DND-41 (cell line): ENCODE measurements around the gene SEC61A1.

Experiments used
- ATAC-seq: fragments of 200-7000 bp; cut with Tn5 transposase; 3 replicates; pipeline ENCODE4 v1.9.1; 2021; ENCODE audit warnings: low read depth; ENCODE audit not compliant: insufficient read depth
- DNase-seq: peaks from one replicate; pipeline ENCODE4 v3.0.0-alpha.2; 2020
- H2AFZ ChIP-seq: 2 replicates; pipeline ENCODE4 v1.6.0; 2012; ENCODE audit warnings: low read depth, low read length
- H3K27ac ChIP-seq: 2 replicates; pipeline ENCODE4 v1.5.1; 2012; ENCODE audit warnings: low read length, inconsistent platforms
- H3K27me3 ChIP-seq: fragments of 200-600 bp; sonication (generic); 2 replicates; pipeline ENCODE4 v1.6.0; 2012; ENCODE audit warnings: low read length, mild to moderate bottlenecking, inconsistent platforms; ENCODE audit not compliant: insufficient read depth, poor library complexity
- H3K36me3 ChIP-seq: 2 replicates; pipeline ENCODE4 v1.5.1; 2012; ENCODE audit warnings: low read length, inconsistent platforms; ENCODE audit not compliant: insufficient read depth
- H3K4me1 ChIP-seq: 2 replicates; pipeline ENCODE4 v1.5.1; 2012; ENCODE audit warnings: mild to moderate bottlenecking, low read length; ENCODE audit not compliant: insufficient read depth
- H3K4me2 ChIP-seq: 2 replicates; pipeline ENCODE4 v1.6.0; 2012; ENCODE audit warnings: mild to moderate bottlenecking, moderate library complexity, low read length, inconsistent platforms; ENCODE audit not compliant: insufficient read depth
- H3K4me3 ChIP-seq, 2 experiments: fragments of 200-600 bp in 1 of 2; shearing (Covaris generic) in 1 of 2; 2 replicates each; pipeline ENCODE4 v1.5.1; 2012 to 2016; ENCODE audit warnings: inconsistent platforms in 2 of 2, low read length in 2 of 2, mild to moderate bottlenecking in 2 of 2, low read depth in 1 of 2, moderate library complexity in 1 of 2
- H3K79me2 ChIP-seq: 2 replicates; pipeline ENCODE4 v1.6.0; 2012; ENCODE audit warnings: low read length, inconsistent platforms; ENCODE audit not compliant: insufficient read depth
- H3K9ac ChIP-seq: 2 replicates; pipeline ENCODE4 v1.6.0; 2012; ENCODE audit warnings: low read depth, mild to moderate bottlenecking, inconsistent platforms, low read length, moderate library complexity
- H3K9me3 ChIP-seq: 2 replicates; pipeline ENCODE4 v1.5.1; 2012; ENCODE audit warnings: low read length, moderate library complexity, mild to moderate bottlenecking, inconsistent platforms; ENCODE audit not compliant: insufficient read depth, severe bottlenecking
- H4K20me1 ChIP-seq: 2 replicates; pipeline ENCODE4 v1.6.0; 2012; ENCODE audit warnings: low read length; ENCODE audit not compliant: insufficient read depth
- EZH2 ChIP-seq: IDR thresholded peaks from 3 replicates; pipeline ENCODE4 v1.6.1; 2012; ENCODE audit warnings: borderline replicate concordance, low read depth, mild to moderate bottlenecking, moderate library complexity, low read length, inconsistent platforms; ENCODE audit not compliant: severe bottlenecking
- TF ChIP-seq, protein P1 (sequence below): IDR thresholded peaks from 2 replicates; pipeline ENCODE4 v1.5.1; 2012; ENCODE audit warnings: borderline replicate concordance, low read length, moderate library complexity, mild to moderate bottlenecking; ENCODE audit not compliant: poor library complexity, severe bottlenecking; ENCODE audit errors: extremely low read depth

SEC61A1 gene

DNA sequence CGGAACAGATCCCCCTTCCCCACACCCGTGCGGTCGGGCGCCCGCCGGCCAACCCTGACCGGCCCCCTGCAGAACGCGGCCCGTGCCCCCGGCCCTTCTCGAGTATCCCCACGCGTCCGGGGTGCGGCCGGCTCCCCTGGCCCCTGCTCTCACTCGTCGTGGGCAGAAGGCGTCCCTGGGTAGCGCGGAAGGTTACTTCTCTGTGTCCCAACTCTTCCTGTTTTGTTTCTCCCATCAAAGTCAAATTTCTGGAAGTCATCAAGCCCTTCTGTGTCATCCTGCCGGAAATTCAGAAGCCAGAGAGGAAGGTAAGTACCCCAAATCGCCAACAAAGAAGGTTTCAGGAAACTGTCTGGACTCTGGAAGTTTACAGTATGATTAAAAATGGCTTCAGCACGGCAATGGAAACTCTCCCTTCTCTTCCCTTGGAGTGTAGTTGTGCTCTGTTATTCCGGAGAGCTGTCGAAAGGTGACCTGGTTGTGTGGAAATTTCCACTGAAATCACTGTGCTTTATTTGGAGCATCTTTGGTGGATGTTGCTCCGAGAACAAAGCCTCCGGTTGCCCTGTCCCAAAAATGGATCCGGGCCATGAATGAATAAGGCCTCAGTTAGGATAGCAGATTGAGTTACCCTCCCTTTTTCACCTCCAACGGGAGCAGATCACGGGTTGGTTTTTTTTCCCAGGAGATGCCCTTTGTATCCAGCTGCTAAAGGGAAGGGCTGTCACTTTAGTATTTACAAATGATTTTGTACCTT, 536 bp downstream of the SEC61A1 start:
- H3K4me1 ChIP-seq: peaks cover 41% of the 10 kb centered on the region
- peaks cover 45% of the 10 kb centered on the region for H3K36me3 ChIP-seq
- peaks cover 24% of the 10 kb centered on the region for H4K20me1 ChIP-seq
- H2AFZ ChIP-seq: peak overlapping the region; percentile 79
- TF ChIP-seq, protein P1, sequence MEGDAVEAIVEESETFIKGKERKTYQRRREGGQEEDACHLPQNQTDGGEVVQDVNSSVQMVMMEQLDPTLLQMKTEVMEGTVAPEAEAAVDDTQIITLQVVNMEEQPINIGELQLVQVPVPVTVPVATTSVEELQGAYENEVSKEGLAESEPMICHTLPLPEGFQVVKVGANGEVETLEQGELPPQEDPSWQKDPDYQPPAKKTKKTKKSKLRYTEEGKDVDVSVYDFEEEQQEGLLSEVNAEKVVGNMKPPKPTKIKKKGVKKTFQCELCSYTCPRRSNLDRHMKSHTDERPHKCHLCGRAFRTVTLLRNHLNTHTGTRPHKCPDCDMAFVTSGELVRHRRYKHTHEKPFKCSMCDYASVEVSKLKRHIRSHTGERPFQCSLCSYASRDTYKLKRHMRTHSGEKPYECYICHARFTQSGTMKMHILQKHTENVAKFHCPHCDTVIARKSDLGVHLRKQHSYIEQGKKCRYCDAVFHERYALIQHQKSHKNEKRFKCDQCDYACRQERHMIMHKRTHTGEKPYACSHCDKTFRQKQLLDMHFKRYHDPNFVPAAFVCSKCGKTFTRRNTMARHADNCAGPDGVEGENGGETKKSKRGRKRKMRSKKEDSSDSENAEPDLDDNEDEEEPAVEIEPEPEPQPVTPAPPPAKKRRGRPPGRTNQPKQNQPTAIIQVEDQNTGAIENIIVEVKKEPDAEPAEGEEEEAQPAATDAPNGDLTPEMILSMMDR: no peak
- TF ChIP-seq EZH2: no peak
- H3K9ac ChIP-seq: peak overlapping the region; percentile 91
- H3K4me3 ChIP-seq: peak overlapping the region; percentile 38 to 96
- H3K4me2 ChIP-seq: peak overlapping the region; percentile 76
- H3K27me3 ChIP-seq: no peaks in the 10 kb centered on the region
- peak overlapping the region; percentile 72 for H3K27ac ChIP-seq
- no peaks in the 10 kb centered on the region for H3K9me3 ChIP-seq
- peaks cover 61% of the 10 kb centered on the region for H3K79me2 ChIP-seq
- DNase-seq (no peak), ATAC-seq (no peak; the same call in 2 of the 3 replicates)

DNA sequence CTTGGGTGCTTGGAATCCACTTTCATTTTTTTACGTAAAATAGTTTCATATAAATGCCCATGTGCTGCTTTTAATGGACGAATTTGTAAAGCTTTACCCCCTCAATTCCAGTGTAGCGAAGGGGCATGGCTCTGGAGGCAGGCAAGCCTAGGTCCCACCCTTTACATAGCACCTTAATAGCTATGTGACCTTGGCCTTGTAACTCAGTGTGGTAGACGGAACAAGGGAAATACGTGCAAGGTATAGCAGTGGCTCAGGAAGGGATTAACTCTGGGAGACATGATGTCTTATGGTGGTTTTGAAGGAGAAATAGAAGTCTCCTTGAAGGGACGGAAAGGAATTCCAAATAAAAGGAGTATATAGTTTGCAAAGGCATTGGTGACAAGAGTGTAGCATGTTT, 1.4 kb downstream of the SEC61A1 start:
- Histone ChIP-seq H3K27ac (peak overlapping the region; percentile 72), H2AFZ (no peak overlapping the region), H3K4me2 (peak overlapping the region; percentile 76), H3K27me3 (no peaks in the 10 kb centered on the region), H3K79me2 (peaks cover 66% of the 10 kb centered on the region), H3K4me1 (peaks cover 41% of the 10 kb centered on the region), H3K9me3 (no peaks in the 10 kb centered on the region), H3K4me3 (peak overlapping the region; percentile 38 to 96; a peak in 3 of 4 replicates), H3K36me3 (peaks cover 52% of the 10 kb centered on the region), H3K9ac (peak overlapping the region; percentile 91), H4K20me1 (peaks cover 27% of the 10 kb centered on the region)
- DNase-seq (no peak), ATAC-seq (no peak)
- no peak for TF ChIP-seq EZH2
- TF ChIP-seq, protein P1: no peak

DNA sequence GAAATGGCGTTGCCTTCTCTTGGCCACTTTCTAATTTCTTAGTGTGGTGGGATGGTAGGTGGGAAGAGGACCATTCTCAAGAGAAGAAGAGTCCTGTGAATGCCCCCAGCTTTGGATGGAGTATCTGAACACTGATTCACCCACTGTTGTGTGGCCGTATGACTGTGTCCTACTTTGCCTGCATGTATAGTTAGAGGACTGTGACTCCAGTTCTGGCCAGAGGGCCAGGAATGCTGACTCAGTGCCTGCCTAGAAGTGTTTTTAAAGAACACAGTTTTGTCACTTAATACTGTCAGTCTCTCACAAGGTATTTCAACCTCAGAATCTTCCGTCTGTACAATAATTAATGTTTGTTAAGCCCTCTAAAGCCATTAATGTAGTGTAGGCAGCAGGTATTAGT, 2.1 kb downstream of the SEC61A1 start:
- Histone ChIP-seq H3K36me3 (peaks cover 60% of the 10 kb centered on the region), H3K9ac (peak overlapping the region; percentile 91), H4K20me1 (peaks cover 27% of the 10 kb centered on the region), H3K4me2 (peak overlapping the region; percentile 76), H3K27me3 (no peaks in the 10 kb centered on the region), H3K4me3 (peak overlapping the region in 1 of 2 experiments; percentile 96; a peak in 2 of 4 replicates), H3K4me1 (peaks cover 41% of the 10 kb centered on the region), H3K9me3 (no peaks in the 10 kb centered on the region), H2AFZ (no peak overlapping the region), H3K79me2 (peaks cover 67% of the 10 kb centered on the region), H3K27ac (0 out of 2 replicates have a peak overlapping the region, but pooled peaks have one; percentile 32)
- DNase-seq (no peak), ATAC-seq (no peak)
- TF ChIP-seq EZH2: no peak
- TF ChIP-seq, protein P1: no peak
